ENCODE results near the gene POLR2C.

POLR2C gene

GRCh38 chr16:57507136-57508034 lies 44.9 kb downstream of the POLR2C start:
- no peak for DNase-seq

- DNase-seq = no peak
Observed at GRCh38 chr16:57508035-57508425, 45.6 kb downstream of the POLR2C start.

- DNase-seq = no peak
Observed at GRCh38 chr16:57509231-57509923, 46.9 kb downstream of the POLR2C start.

GRCh38 chr16:57510016-57510871 lies 47.8 kb downstream of the POLR2C start:
- no peak for DNase-seq

- DNase-seq = no peak
Observed at GRCh38 chr16:57512296-57513001, 50.0 kb downstream of the POLR2C start.

- no peak for DNase-seq
Observed at GRCh38 chr16:57513371-57514102, 51.1 kb downstream of the POLR2C start.

GRCh38 chr16:57514371-57514770 lies 51.9 kb downstream of the POLR2C start:
- DNase-seq = no peak

GRCh38 chr16:57514791-57515600 lies 52.5 kb downstream of the POLR2C start:
- DNase-seq = no peak

GRCh38 chr16:57516176-57516725 lies 53.8 kb downstream of the POLR2C start:
- no peak for DNase-seq

- no peak for DNase-seq
Observed at GRCh38 chr16:57516773-57517172, 54.3 kb downstream of the POLR2C start.

- no peak for DNase-seq
Observed at GRCh38 chr16:57517397-57518367, 55.2 kb downstream of the POLR2C start.

GRCh38 chr16:57518520-57518919 lies 56.0 kb downstream of the POLR2C start:
- no peak for DNase-seq

- no peak for DNase-seq
Observed at GRCh38 chr16:57518922-57519321, 56.4 kb downstream of the POLR2C start.

- peak; percentile 77 for DNase-seq
Observed at GRCh38 chr16:57519796-57520360, 57.4 kb downstream of the POLR2C start.

All from activated CD4-positive, alpha-beta T cell treated with anti-CD3 and anti-CD28 coated beads, Interleukin-2, amount 50 U/mL, for 16 hours (primary cell).